ENCODE measurements around the gene ENDOD1. TPM values are rescaled to one million over a fixed set of nuclear protein-coding genes. Genes with fewer than 3 reads are reported as not detected.

Gene ENDOD1
- total RNA-seq, 4 donors from 2014 or later = 27.8 to 44.8 (median 35.9) TPM

- Histone ChIP-seq H3K4me1 (peaks cover 17 to 62% (median 25%) of the 10 kb centered on the region in 3 donors), H3K27me3 (no peaks in the 10 kb centered on the region), H3K36me3 (no peaks in the 10 kb centered on the region), H3K9me3 (no peaks in the 10 kb centered on the region), H3K27ac (peak overlapping the region in 3 of 4 donors; percentile 43 to 54 (median 53)), H3K4me3 (no peak overlapping the region)
- intact Hi-C loops (cut with DNase I) = no loop called here
- no peak for TF ChIP-seq CTCF (IDR thresholded peaks at IDR 0.05)
- no peak for TF ChIP-seq POLR2A (IDR thresholded peaks at IDR 0.05)
- 27 to 35% methylated on average over 8 of the region's 8 CpGs for WGBS, 2 donors
- DNase-seq = no peak
Measured at GRCh38 chr11:95074792-95075563, 14.7 kb upstream of the ENDOD1 start.

DNA sequence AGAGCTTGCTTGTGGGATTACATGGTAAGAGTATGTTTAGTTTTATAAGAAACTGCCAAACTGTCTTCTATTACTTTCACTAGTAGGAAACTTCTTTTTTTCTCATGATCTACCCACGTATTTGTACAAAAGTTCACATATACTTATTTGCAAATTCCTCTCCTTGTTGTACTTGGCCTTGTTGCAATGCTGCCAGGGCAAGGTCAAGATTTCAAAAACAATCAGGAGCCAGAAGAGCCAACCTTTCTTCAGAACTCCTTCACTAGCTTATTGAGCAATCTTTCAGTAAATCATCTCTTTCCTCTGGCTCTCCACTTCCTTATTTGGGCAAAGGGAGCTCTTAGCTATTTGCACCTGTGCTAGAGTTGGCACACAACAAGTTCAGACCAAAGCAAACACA is 13.2 kb upstream of the ENDOD1 start:
- Histone ChIP-seq H3K9me3 (no peaks in the 10 kb centered on the region), H3K4me1 (peaks cover 17 to 48% (median 25%) of the 10 kb centered on the region in 3 donors), H3K27me3 (no peaks in the 10 kb centered on the region), H3K36me3 (no peaks in the 10 kb centered on the region), H3K27ac (peak overlapping the region in 2 of 4 donors; percentile 43 to 53), H3K4me3 (no peak overlapping the region)
- intact Hi-C loops (cut with DNase I) = no loop called here
- WGBS, 2 donors = 4 to 17% methylated on average over 1 of the region's 1 CpG
- DNase-seq = no peak
- TF ChIP-seq POLR2A (IDR thresholded peaks at IDR 0.05) = no peak
- no peak for TF ChIP-seq CTCF (IDR thresholded peaks at IDR 0.05)

DNA sequence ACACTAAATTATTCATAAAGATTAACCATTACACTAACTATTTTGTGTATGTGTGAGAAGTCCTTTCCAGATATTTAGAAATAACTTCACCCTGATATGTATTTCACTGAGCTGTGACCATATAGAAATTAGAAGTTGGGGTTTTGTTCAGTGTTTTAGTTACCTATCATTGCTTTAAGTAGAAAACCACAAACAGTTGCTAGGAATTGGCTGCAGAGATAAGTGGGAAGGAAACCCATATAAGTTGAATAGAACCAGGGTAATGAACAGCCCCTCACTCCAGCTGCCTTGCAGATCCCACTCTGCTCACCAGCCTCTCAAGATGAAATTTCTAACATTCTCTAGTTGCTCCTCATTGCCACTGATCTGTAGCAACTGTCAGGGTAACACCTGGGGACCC is 12.7 kb upstream of the ENDOD1 start:
- Histone ChIP-seq H3K27me3 (no peaks in the 10 kb centered on the region), H3K9me3 (no peaks in the 10 kb centered on the region), H3K4me3 (no peak overlapping the region), H3K27ac (no peak overlapping the region), H3K4me1 (peaks cover 17 to 48% (median 25%) of the 10 kb centered on the region in 3 donors), H3K36me3 (no peaks in the 10 kb centered on the region)
- no peak for TF ChIP-seq POLR2A (IDR thresholded peaks at IDR 0.05)
- TF ChIP-seq CTCF (IDR thresholded peaks at IDR 0.05) = no peak
- intact Hi-C loops (cut with DNase I) = no loop called here
- no peak for DNase-seq

- no peaks in the 10 kb centered on the region for H3K27me3 ChIP-seq
- TF ChIP-seq CTCF (IDR thresholded peaks at IDR 0.05) (no peak), POLR2A (IDR thresholded peaks at IDR 0.05) (no peak)
- peaks cover 17 to 35% (median 25%) of the 10 kb centered on the region in 3 donors for H3K4me1 ChIP-seq
- DNase-seq = no peak
- intact Hi-C loops (cut with DNase I) = no loop called here
- no peaks in the 10 kb centered on the region for H3K36me3 ChIP-seq
- H3K9me3 ChIP-seq = no peaks in the 10 kb centered on the region
- H3K4me3 ChIP-seq = no peak overlapping the region
- no peak overlapping the region for H3K27ac ChIP-seq
- WGBS, 2 donors = 89 to 94% methylated on average over 1 of the region's 1 CpG
Measured at GRCh38 chr11:95078526-95078925, 11.1 kb upstream of the ENDOD1 start.

- Histone ChIP-seq H3K4me3 (no peak overlapping the region), H3K9me3 (no peaks in the 10 kb centered on the region), H3K27me3 (no peaks in the 10 kb centered on the region), H3K36me3 (no peaks in the 10 kb centered on the region), H3K27ac (peak overlapping the region in 1 of 4 donors; percentile 42), H3K4me1 (peaks cover 7 to 10% (median 7%) of the 10 kb centered on the region in 3 donors)
- no peak for DNase-seq
- 45 to 57% methylated on average over 5 of the region's 5 CpGs for WGBS, 2 donors
- intact Hi-C loops (cut with DNase I) = no loop called here
- TF ChIP-seq CTCF (IDR thresholded peaks at IDR 0.05) = no peak
- TF ChIP-seq POLR2A (IDR thresholded peaks at IDR 0.05) = no peak
Measured at GRCh38 chr11:95081010-95081409, 8.6 kb upstream of the ENDOD1 start.

Data from esophagus squamous epithelium (tissue), 5 donors.